Inflammatory macrophage (primary cell): ENCODE measurements around the gene PARP8.
"Not testable (repeated sequence)": the region's sequence is repeated elsewhere in the genome, so short reads cannot be mapped to it uniquely, and the experiment has no call there.

ENCODE experiments used
- DNase-seq, 2 donors: peaks; one replicate each; pipeline ENCODE4 v3.0.0-alpha.2; 2020 to 2022

Gene PARP8

GRCh38 chr5:50791813-50792212 is 125.4 kb downstream of the PARP8 start:
- no peak for DNase-seq

GRCh38 chr5:50792843-50793242 is 126.4 kb downstream of the PARP8 start:
- DNase-seq, result no peak

- no peak for DNase-seq
Measured at GRCh38 chr5:50794812-50795211, 128.4 kb downstream of the PARP8 start.

GRCh38 chr5:50798002-50798401 is 131.6 kb downstream of the PARP8 start:
- DNase-seq, result no peak

GRCh38 chr5:50799596-50799995 is 133.2 kb downstream of the PARP8 start:
- DNase-seq, result no peak

GRCh38 chr5:50800410-50800809 is 134.0 kb downstream of the PARP8 start:
- DNase-seq, result no peak

- peak; percentile 72 to 75 for DNase-seq
Measured at GRCh38 chr5:50807661-50808060, 141.2 kb downstream of the PARP8 start.

GRCh38 chr5:50808406-50808805 is 142.0 kb downstream of the PARP8 start:
- DNase-seq, result no peak

GRCh38 chr5:50811746-50812145 is 145.3 kb downstream of the PARP8 start:
- DNase-seq, result not testable (repeated sequence)

GRCh38 chr5:50813691-50814090 is 147.3 kb downstream of the PARP8 start:
- no peak for DNase-seq

GRCh38 chr5:50814556-50814955 is 148.1 kb downstream of the PARP8 start:
- no peak for DNase-seq

- DNase-seq, result no peak
Measured at GRCh38 chr5:50822046-50822445, 155.6 kb downstream of the PARP8 start.

- no peak for DNase-seq
Measured at GRCh38 chr5:50822761-50823160, 156.3 kb downstream of the PARP8 start.

- DNase-seq, result no peak
Measured at GRCh38 chr5:50823568-50823967, 157.1 kb downstream of the PARP8 start.

- no peak for DNase-seq
Measured at GRCh38 chr5:50824109-50824508, 157.7 kb downstream of the PARP8 start.

- DNase-seq, result no peak
Measured at GRCh38 chr5:50827516-50828247, 161.2 kb downstream of the PARP8 start.

GRCh38 chr5:50829023-50829422 is 162.6 kb downstream of the PARP8 start:
- DNase-seq, result no peak

- no peak for DNase-seq
Measured at GRCh38 chr5:50832657-50833284, 166.3 kb downstream of the PARP8 start.

- DNase-seq, result no peak
Measured at GRCh38 chr5:50836356-50836755, 169.9 kb downstream of the PARP8 start.

- DNase-seq, result no peak
Measured at GRCh38 chr5:50839472-50839871, 173.0 kb downstream of the PARP8 start.

- no peak for DNase-seq
Measured at GRCh38 chr5:50843091-50843490, 176.7 kb downstream of the PARP8 start.

- no peak for DNase-seq
Measured at GRCh38 chr5:50846261-50846660, 179.8 kb downstream of the PARP8 start.

- no peak for DNase-seq
Measured at GRCh38 chr5:50849554-50849953, 183.1 kb downstream of the PARP8 start.

- peak; percentile 93 for DNase-seq
Measured at GRCh38 chr5:50853151-50853550, 186.7 kb downstream of the PARP8 start.

- no peak for DNase-seq
Measured at GRCh38 chr5:50854082-50854481, 187.6 kb downstream of the PARP8 start.
